HepG2 (cell line): Measurements from ENCODE around the gene ITCH. TPM values are rescaled to one million over a fixed set of nuclear protein-coding genes. Genes with fewer than 3 reads are reported as not detected.

Experiments used
- AGO1 ChIP-seq: fragments of 200-400 bp; formaldehyde crosslinking; IDR thresholded peaks from 2 replicates; pipeline ENCODE4 v1.6.1; 2017; ENCODE audit warnings: mild to moderate bottlenecking, low read depth, low read length, moderate library complexity; ENCODE audit not compliant: poor library complexity, severe bottlenecking
- ARID2 ChIP-seq: sonication (generic); formaldehyde crosslinking; IDR thresholded peaks from 2 replicates; pipeline ENCODE4 v1.8.1; 2022; ENCODE audit warnings: mild to moderate bottlenecking, missing genetic modification reagents, borderline replicate concordance
- EHMT2 ChIP-seq: fragments of 200-600 bp; sonication (generic); IDR thresholded peaks from 2 replicates; pipeline ENCODE4 v1.7.0; 2017; ENCODE audit warnings: antibody characterized with exemption, low read depth, low read length, borderline replicate concordance
- ELF4 ChIP-seq: sonication (generic); formaldehyde crosslinking; IDR thresholded peaks from 2 replicates; pipeline ENCODE4 v1.5.0; 2020; ENCODE audit warnings: missing genetic modification reagents, mild to moderate bottlenecking, moderate library complexity, borderline replicate concordance
- FOXJ3 ChIP-seq: sonication (generic); formaldehyde crosslinking; IDR thresholded peaks from 2 replicates; pipeline ENCODE4 v1.4.0; 2020; ENCODE audit warnings: missing genetic modification reagents, mild to moderate bottlenecking, borderline replicate concordance
- GATAD1 ChIP-seq: IDR thresholded peaks from 2 replicates; pipeline ENCODE4 v1.6.1; 2016; ENCODE audit warnings: missing genetic modification reagents, missing compliant biosample characterization
- HNRNPH1 ChIP-seq: fragments of 200-400 bp; formaldehyde crosslinking; optimal IDR thresholded peaks from 2 replicates; pipeline ENCODE3; 2017; ENCODE audit warnings: mild to moderate bottlenecking, low read depth, low read length
- MEIS1 ChIP-seq: sonication (generic); formaldehyde crosslinking; IDR thresholded peaks from 2 replicates; pipeline ENCODE4 v1.9.0; 2021; ENCODE audit warnings: mild to moderate bottlenecking, missing genetic modification reagents, moderate library complexity, borderline replicate concordance
- NFKBIZ ChIP-seq: IDR thresholded peaks from 2 replicates; pipeline ENCODE4 v1.6.1; 2018; ENCODE audit warnings: missing genetic modification reagents, missing compliant biosample characterization
- NRL ChIP-seq: sonication (generic); formaldehyde crosslinking; IDR thresholded peaks from 2 replicates; pipeline ENCODE4 v1.5.0; 2020; ENCODE audit warnings: missing genetic modification reagents, mild to moderate bottlenecking, moderate library complexity, borderline replicate concordance
- PAX8 ChIP-seq: sonication (generic); formaldehyde crosslinking; IDR thresholded peaks from 2 replicates; pipeline ENCODE4 v1.8.0; 2022; ENCODE audit warnings: mild to moderate bottlenecking, missing genetic modification reagents, borderline replicate concordance
- PBX2 ChIP-seq: IDR thresholded peaks from 2 replicates; pipeline ENCODE4 v1.6.1; 2016; ENCODE audit warnings: control low read depth
- RARG ChIP-seq: sonication (generic); formaldehyde crosslinking; IDR thresholded peaks from 2 replicates; pipeline ENCODE4 v1.4.0; 2020; ENCODE audit warnings: low read depth, mild to moderate bottlenecking, missing genetic modification reagents
- WIZ ChIP-seq: sonication (generic); formaldehyde crosslinking; IDR thresholded peaks from 2 replicates; pipeline ENCODE4 v1.5.1; 2020; ENCODE audit warnings: mild to moderate bottlenecking, missing genetic modification reagents
- ZBTB37 ChIP-seq: sonication (generic); formaldehyde crosslinking; IDR thresholded peaks from 2 replicates; pipeline ENCODE4 v1.4.0; 2020; ENCODE audit warnings: mild to moderate bottlenecking, missing genetic modification reagents
- ZBTB42 ChIP-seq: sonication (generic); formaldehyde crosslinking; IDR thresholded peaks from 2 replicates; pipeline ENCODE4 v1.5.0; 2020; ENCODE audit warnings: mild to moderate bottlenecking, missing genetic modification reagents
- ZKSCAN5 ChIP-seq: sonication (generic); formaldehyde crosslinking; IDR thresholded peaks from 2 replicates; pipeline ENCODE4 v1.5.1; 2020; ENCODE audit warnings: mild to moderate bottlenecking, missing genetic modification reagents
- ZNF234 ChIP-seq: sonication (generic); formaldehyde crosslinking; conservative IDR thresholded peaks from 2 replicates; pipeline ENCODE4 v1.5.1; 2020; ENCODE audit warnings: mild to moderate bottlenecking, missing genetic modification reagents
- ZNF331 ChIP-seq: sonication (generic); formaldehyde crosslinking; IDR thresholded peaks from 2 replicates; pipeline ENCODE4 v1.4.0; 2020; ENCODE audit warnings: missing genetic modification reagents
- ZNF343 ChIP-seq: sonication (generic); formaldehyde crosslinking; IDR thresholded peaks from 2 replicates; pipeline ENCODE4 v1.4.0; 2020; ENCODE audit warnings: mild to moderate bottlenecking, missing genetic modification reagents
- ZNF414 ChIP-seq: sonication (generic); formaldehyde crosslinking; IDR thresholded peaks from 2 replicates; pipeline ENCODE4 v1.5.0; 2020; ENCODE audit warnings: missing genetic modification reagents
- ZNF580 ChIP-seq: IDR thresholded peaks from 2 replicates; pipeline ENCODE4 v1.6.1; 2016; ENCODE audit warnings: low read depth, borderline replicate concordance
- ZNF597 ChIP-seq: sonication (generic); formaldehyde crosslinking; IDR thresholded peaks from 2 replicates; pipeline ENCODE4 v1.5.0; 2020; ENCODE audit warnings: missing genetic modification reagents
- ZNF724P ChIP-seq: sonication (generic); formaldehyde crosslinking; IDR thresholded peaks from 2 replicates; pipeline ENCODE4 v1.8.0; 2022; ENCODE audit warnings: missing genetic modification reagents, borderline replicate concordance
- ZNF746 ChIP-seq: sonication (generic); formaldehyde crosslinking; IDR thresholded peaks from 2 replicates; pipeline ENCODE4 v1.8.0; 2022; ENCODE audit warnings: mild to moderate bottlenecking, missing genetic modification reagents
- ZNF772 ChIP-seq: sonication (generic); formaldehyde crosslinking; IDR thresholded peaks from 2 replicates; pipeline ENCODE4 v1.5.0; 2020; ENCODE audit warnings: mild to moderate bottlenecking, missing genetic modification reagents
- polyA plus RNA-seq, 8 experiments: library from polyadenylated mRNA; depleted of rRNA in 3 of 8; stranded (reverse) in 7 of 8; unstranded in 1 of 8; fragments of >200 nt; fragmentation: Illumina TruSeq in 4 of 8; extraction: Trizol in 4 of 8; gene quantifications; 2 replicates each; pipeline versions ENCODE4 v1.2.1 to v1.2.3, GENCODE V29; 2011 to 2016; ENCODE audit warnings: low read depth in 4 of 8, missing spikeins in 1 of 8, mixed read lengths in 1 of 8; ENCODE audit not compliant: insufficient read depth in 1 of 8
- total RNA-seq, 5 experiments: library from RNA; depleted of rRNA; stranded (reverse); fragments of >200 nt; fragmentation: Illumina TruSeq; extraction: Trizol; gene quantifications; 2 replicates each; pipeline ENCODE4 v1.2.3, GENCODE V29; 2016; ENCODE audit warnings: low read depth in 1 of 5

ITCH gene
- total and polyA plus RNA-seq, 2 of the 13 experiments (the other 11 are each of a cell fraction or from before 2014, with no cell fraction given) = 20.5 to 112 TPM

GRCh38 chr20:34515484-34516246, 152.6 kb downstream of the ITCH start (continued):
- TF ChIP-seq FOXJ3 (CRISPR knock-in tag) (peak; percentile 40; the same call in 1 of the 2 replicates), NRL (CRISPR knock-in tag) (peak; percentile 19; the same call in 1 of the 2 replicates), WIZ (CRISPR knock-in tag) (no peak; the same call in 1 of the 2 replicates), ELF4 (CRISPR knock-in tag) (0 out of 2 replicates have a peak, but pooled peaks have one; percentile 86), RARG (CRISPR knock-in tag) (no peak), ZNF746 (CRISPR knock-in tag) (peak; percentile 12), ZNF414 (CRISPR knock-in tag) (peak; percentile 98; the same call in 1 of the 2 replicates), ZKSCAN5 (CRISPR knock-in tag) (no peak; the same call in 1 of the 2 replicates), ARID2 (peak; percentile 90), EHMT2 (no peak), ZNF343 (CRISPR knock-in tag) (peak; percentile 90), PAX8 (CRISPR knock-in tag) (0 out of 2 replicates have a peak, but pooled peaks have one; percentile 20), ZNF724P (no peak), AGO1 (no peak), ZNF597 (CRISPR knock-in tag) (no peak), ZBTB42 (CRISPR knock-in tag) (no peak), NFKBIZ (no peak), GATAD1 (peak; percentile 45; the same call in 1 of the 2 replicates), ZNF580 (CRISPR knock-in tag) (peak; percentile 10; the same call in 1 of the 2 replicates), PBX2 (no peak), ZBTB37 (no peak), ZNF234 (CRISPR knock-in tag) (no peak), HNRNPH1 (peak; percentile 68), MEIS1 (CRISPR knock-in tag) (no peak; the same call in 1 of the 2 replicates), ZNF331 (CRISPR knock-in tag) (0 out of 2 replicates have a peak, but pooled peaks have one; percentile 4), ZNF772 (CRISPR knock-in tag) (no peak)
